Breast epithelium (tissue), 4 donors: Measurements from ENCODE around the gene PCMTD2. TPM values are rescaled to one million over a fixed set of nuclear protein-coding genes. Genes with fewer than 3 reads are reported as not detected.

ENCODE experiments used
- DNase-seq, 2 donors: peaks; one replicate each; pipeline ENCODE4 v3.0.0-alpha.2; 2019; ENCODE audit warnings: low spot score in 2 of 2
- H3K27ac ChIP-seq, 2 donors: fragments of 200-600 bp; sonication (generic) in 1 of 2; one replicate each; pipeline ENCODE4 v1.5.1; 2016 to 2019; ENCODE audit warnings: mild to moderate bottlenecking in 1 of 2
- H3K27me3 ChIP-seq, 2 donors: fragments of 200-600 bp; sonication (generic) in 1 of 2; one replicate each; pipeline versions ENCODE4 v1.5.1 to v1.6.0; 2017 to 2019; ENCODE audit warnings: control low read depth in 1 of 2, mild to moderate bottlenecking in 1 of 2
- H3K36me3 ChIP-seq: fragments of 200-600 bp; one replicate; pipeline ENCODE4 v1.5.1; 2019
- H3K4me1 ChIP-seq, 2 donors: fragments of 200-600 bp; sonication (generic); one replicate each; pipeline ENCODE4 v1.5.1; 2016 to 2019; ENCODE audit warnings: control low read depth in 1 of 2
- H3K4me3 ChIP-seq, 3 donors: fragments of 200-600 bp; sonication (generic); 1 replicate in 2 of 3; 2 replicates in 1 of 3; pipeline ENCODE4 v1.5.1; 2016 to 2019; ENCODE audit warnings: mild to moderate bottlenecking in 3 of 3, moderate library complexity in 2 of 3
- H3K9me3 ChIP-seq, 2 donors: fragments of 200-600 bp; sonication (generic) in 1 of 2; one replicate each; pipeline ENCODE4 v1.5.1; 2016 to 2019; ENCODE audit warnings: control low read depth in 1 of 2
- CTCF ChIP-seq, 3 donors: fragments of 450-650 bp; IDR thresholded peaks; one replicate each; pipeline ENCODE4 v1.5.1; 2016 to 2017; ENCODE audit warnings: antibody characterized with exemption in 3 of 3, mild to moderate bottlenecking in 3 of 3, moderate library complexity in 3 of 3
- POLR2A ChIP-seq: fragments of 450-650 bp; IDR thresholded peaks from one replicate; pipeline ENCODE4 v1.6.1; 2016; ENCODE audit warnings: antibody characterized with exemption, mild to moderate bottlenecking, moderate library complexity
- POLR2AphosphoS5 ChIP-seq, 3 donors: sonication (generic); formaldehyde crosslinking; IDR thresholded peaks; one replicate each; pipeline ENCODE4 v1.6.1; 2017; ENCODE audit warnings: antibody characterized with exemption in 3 of 3
- intact Hi-C: fragments of 100-400 bp; cut with DNase I; formaldehyde crosslinking; loops from one replicate; pipeline ENCODE4 v1.15.1; 2023; ENCODE audit warnings: low total_unique reads
- total RNA-seq, 3 donors: library from RNA; depleted of rRNA; stranded (reverse); fragments of >200 nt; gene quantifications; one replicate each; pipeline ENCODE4 v1.1.0, GENCODE V29; 2016

The PCMTD2 gene
- total RNA-seq, 3 donors from 2014 or later: 73.7 to 119 (median 77.6) TPM

GRCh38 chr20:64228086-64228653 lies 27.4 kb upstream of the PCMTD2 start:
- TF ChIP-seq CTCF (IDR thresholded peaks at IDR 0.05) (no peak), POLR2A (no peak), POLR2AphosphoS5 (IDR thresholded peaks at IDR 0.05) (no peak)
- intact Hi-C loops: no loop called here
- no peak overlapping the region for H3K4me3 ChIP-seq
- no peak for DNase-seq
- H3K27ac ChIP-seq: no peak overlapping the region
- H3K4me1 ChIP-seq: no peaks in the 10 kb centered on the region
- H3K27me3 ChIP-seq: no peaks in the 10 kb centered on the region
- no peaks in the 10 kb centered on the region for H3K36me3 ChIP-seq
- no peaks in the 10 kb centered on the region for H3K9me3 ChIP-seq

- H3K27me3 ChIP-seq: no peaks in the 10 kb centered on the region
- no peaks in the 10 kb centered on the region for H3K9me3 ChIP-seq
- intact Hi-C loops: no loop called here
- H3K36me3 ChIP-seq: no peaks in the 10 kb centered on the region
- no peak overlapping the region for H3K4me3 ChIP-seq
- H3K27ac ChIP-seq: no peak overlapping the region
- no peaks in the 10 kb centered on the region for H3K4me1 ChIP-seq
- DNase-seq: no peak
- TF ChIP-seq CTCF (IDR thresholded peaks at IDR 0.05) (no peak), POLR2AphosphoS5 (IDR thresholded peaks at IDR 0.05) (no peak), POLR2A (no peak)
Observed at GRCh38 chr20:64228751-64229506, 26.6 kb upstream of the PCMTD2 start.

GRCh38 chr20:64229507-64230061 lies 26.0 kb upstream of the PCMTD2 start:
- DNase-seq: no peak

GRCh38 chr20:64230461-64231145 lies 24.9 kb upstream of the PCMTD2 start:
- DNase-seq: no peak
- TF ChIP-seq CTCF (IDR thresholded peaks at IDR 0.05): no peak
- TF ChIP-seq POLR2A: no peak
- TF ChIP-seq POLR2AphosphoS5 (IDR thresholded peaks at IDR 0.05): no peak
- intact Hi-C loops: no loop called here

More at GRCh38 chr20:64229507-64230061, 26.0 kb upstream of the PCMTD2 start:
- TF ChIP-seq POLR2A (no peak), POLR2AphosphoS5 (IDR thresholded peaks at IDR 0.05) (no peak), CTCF (IDR thresholded peaks at IDR 0.05) (no peak)
- Histone ChIP-seq H3K27me3 (no peaks in the 10 kb centered on the region), H3K27ac (no peak overlapping the region), H3K36me3 (no peaks in the 10 kb centered on the region), H3K9me3 (no peaks in the 10 kb centered on the region), H3K4me3 (no peak overlapping the region), H3K4me1 (no peaks in the 10 kb centered on the region)
- intact Hi-C loops: no loop called here

More at GRCh38 chr20:64230461-64231145, 24.9 kb upstream of the PCMTD2 start:
- H3K9me3 ChIP-seq: no peaks in the 10 kb centered on the region
- H3K27me3 ChIP-seq: no peaks in the 10 kb centered on the region
- H3K4me1 ChIP-seq: no peaks in the 10 kb centered on the region
- H3K4me3 ChIP-seq: no peak overlapping the region
- H3K36me3 ChIP-seq: no peaks in the 10 kb centered on the region
- H3K27ac ChIP-seq: no peak overlapping the region
